Stimulated activated naive B cell treated with anti-CD40 and anti-IgM and Interleukin-4, amounts not matched to agents 10 μg/mL and 1 μg/mL and 100 μg/mL, for 72 hours (primary cell): ENCODE data around the gene MMS19.
A peak's percentile ranks its signal among the peaks of the same experiment; 100 is the strongest.

Experiments
- ATAC-seq, 2 donors: fragments of 150-1000 bp; cut with Tn5 transposase; replicated peaks; 2 replicates each; pipeline ENCODE4 v1.10.0; 2021; ENCODE audit warnings: moderate library complexity in 1 of 2
- DNase-seq: peaks from one replicate; pipeline ENCODE4 v3.0.0; 2021
- H3K27ac Mint-ChIP-seq: one replicate; pipeline ENCODE4 v1.8.0; 2022; ENCODE audit warnings: mild to moderate bottlenecking, mixed read lengths
- H3K27me3 Mint-ChIP-seq, 2 donors: one replicate each; pipeline ENCODE4 v1.8.0; 2022; ENCODE audit warnings: mixed read lengths in 2 of 2
- H3K36me3 Mint-ChIP-seq, 2 donors: one replicate each; pipeline ENCODE4 v1.8.0; 2022; ENCODE audit warnings: mixed read lengths in 2 of 2, mild to moderate bottlenecking in 1 of 2
- H3K4me1 Mint-ChIP-seq, 2 donors: one replicate each; pipeline ENCODE4 v1.8.0; 2022; ENCODE audit warnings: mixed read lengths in 2 of 2, mild to moderate bottlenecking in 1 of 2
- H3K4me3 Mint-ChIP-seq, 2 donors: one replicate each; pipeline ENCODE4 v1.8.0; 2022; ENCODE audit warnings: mild to moderate bottlenecking in 2 of 2, mixed read lengths in 2 of 2, moderate library complexity in 1 of 2
- H3K9me3 Mint-ChIP-seq, 2 donors: one replicate each; pipeline ENCODE4 v1.8.0; 2022; ENCODE audit warnings: mixed read lengths in 2 of 2, mild to moderate bottlenecking in 1 of 2

The MMS19 gene

GRCh38 chr10:97454330-97455036, 43.7 kb downstream of the MMS19 start:
- H3K4me3 Mint-ChIP-seq = no peak overlapping the region
- DNase-seq (no peak), ATAC-seq (no peak)
- no peaks in the 10 kb centered on the region for H3K27me3 Mint-ChIP-seq
- peaks cover 43 to 54% of the 10 kb centered on the region in 2 donors for H3K36me3 Mint-ChIP-seq
- H3K4me1 Mint-ChIP-seq = peaks cover 11 to 27% of the 10 kb centered on the region in 2 donors
- peak overlapping the region; percentile 42 for H3K27ac Mint-ChIP-seq
- no peaks in the 10 kb centered on the region for H3K9me3 Mint-ChIP-seq

- Mint-ChIP-seq H3K9me3 (no peaks in the 10 kb centered on the region), H3K4me1 (peaks cover 15 to 45% of the 10 kb centered on the region in 2 donors), H3K4me3 (no peak overlapping the region), H3K27ac (peak overlapping the region; percentile 9), H3K36me3 (peaks cover 31 to 46% of the 10 kb centered on the region in 2 donors), H3K27me3 (no peaks in the 10 kb centered on the region)
- DNase-seq (no peak), ATAC-seq (no peak)
Observed at GRCh38 chr10:97452352-97452751, 45.9 kb downstream of the MMS19 start.

- ATAC-seq (peak in 1 of 2 donors; percentile 26), DNase-seq (no peak)
- H3K27ac Mint-ChIP-seq = no peak overlapping the region
- peaks cover 25 to 43% of the 10 kb centered on the region in 2 donors for H3K36me3 Mint-ChIP-seq
- H3K4me1 Mint-ChIP-seq = peaks cover 15 to 52% of the 10 kb centered on the region in 2 donors
- no peaks in the 10 kb centered on the region for H3K27me3 Mint-ChIP-seq
- H3K9me3 Mint-ChIP-seq = no peaks in the 10 kb centered on the region
- H3K4me3 Mint-ChIP-seq = no peak overlapping the region
Observed at GRCh38 chr10:97451605-97452004, 46.6 kb downstream of the MMS19 start.

DNA sequence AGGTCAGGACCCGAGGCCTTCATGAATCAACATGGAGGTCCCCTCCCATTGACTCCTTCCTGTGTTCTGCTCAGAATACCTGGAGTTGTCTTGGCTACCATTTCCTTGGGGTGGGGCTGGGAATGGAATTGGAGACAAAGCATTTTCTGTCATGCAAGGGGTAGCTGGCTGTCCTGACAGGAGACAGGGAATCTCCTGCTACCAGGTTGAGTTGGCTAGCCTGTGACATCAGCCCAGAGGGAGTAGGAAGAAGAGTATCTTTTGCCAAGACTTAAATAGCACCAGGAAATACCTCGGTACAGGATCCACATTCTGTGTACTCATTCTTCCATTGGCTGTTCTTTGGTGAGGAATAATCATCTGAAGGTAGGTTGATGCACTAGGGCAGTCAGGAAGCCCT, 47.4 kb downstream of the MMS19 start:
- Mint-ChIP-seq H3K4me1 (peaks cover 17 to 60% of the 10 kb centered on the region in 2 donors), H3K36me3 (peaks cover 27 to 42% of the 10 kb centered on the region in 2 donors), H3K27me3 (no peaks in the 10 kb centered on the region), H3K27ac (peak overlapping the region; percentile 71), H3K4me3 (no peak overlapping the region), H3K9me3 (no peaks in the 10 kb centered on the region)
- no peak for ATAC-seq
- no peak for DNase-seq

- Mint-ChIP-seq H3K9me3 (no peaks in the 10 kb centered on the region), H3K36me3 (peaks cover 20 to 24% of the 10 kb centered on the region in 2 donors), H3K4me3 (peak within 1 kb of the TSS; percentile 98 to 100), H3K27me3 (no peaks in the 10 kb centered on the region), H3K4me1 (peaks cover 23 to 59% of the 10 kb centered on the region in 2 donors), H3K27ac (peak within 1 kb of the TSS; percentile 97)
- ATAC-seq (peak; percentile 96 to 98), DNase-seq (peak; percentile 90)
Observed at GRCh38 chr10:97445722-97446639, 52.2 kb downstream of the MMS19 start, which contains the start of the genes EXOSC1 and ZDHHC16. EXOSC1 (minus strand) TSS chr10:97446006; CDS start chr10:97445985, 21 bp downstream. ZDHHC16 (plus strand) TSS chr10:97446175; CDS start chr10:97451676, 5,501 bp downstream.

DNA sequence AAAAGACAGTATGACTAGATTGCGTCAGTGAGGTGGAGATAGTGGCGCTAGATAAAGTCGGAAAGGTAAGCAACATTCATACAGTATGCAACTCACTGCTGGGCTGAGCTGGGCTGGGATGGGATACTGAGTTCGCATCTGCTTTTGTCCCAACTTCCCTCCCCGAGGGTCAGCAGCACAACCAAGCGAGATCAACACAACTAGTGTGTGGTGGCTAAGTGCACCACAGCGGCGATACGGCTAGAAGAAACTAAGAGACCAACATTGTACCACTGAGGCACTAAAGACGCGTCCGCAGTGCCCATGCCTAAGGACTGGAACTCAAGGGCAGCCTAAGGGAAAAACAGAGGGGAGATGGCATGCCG, 52.9 kb downstream of the MMS19 start:
- no peaks in the 10 kb centered on the region for H3K9me3 Mint-ChIP-seq
- peak overlapping the region; percentile 97 for H3K27ac Mint-ChIP-seq
- peaks cover 18 to 22% of the 10 kb centered on the region in 2 donors for H3K36me3 Mint-ChIP-seq
- H3K4me1 Mint-ChIP-seq = peaks cover 18 to 53% of the 10 kb centered on the region in 2 donors
- no peaks in the 10 kb centered on the region for H3K27me3 Mint-ChIP-seq
- no peak for DNase-seq
- peak; percentile 2 to 3 for ATAC-seq
- H3K4me3 Mint-ChIP-seq = peak overlapping the region; percentile 98 to 100

DNA sequence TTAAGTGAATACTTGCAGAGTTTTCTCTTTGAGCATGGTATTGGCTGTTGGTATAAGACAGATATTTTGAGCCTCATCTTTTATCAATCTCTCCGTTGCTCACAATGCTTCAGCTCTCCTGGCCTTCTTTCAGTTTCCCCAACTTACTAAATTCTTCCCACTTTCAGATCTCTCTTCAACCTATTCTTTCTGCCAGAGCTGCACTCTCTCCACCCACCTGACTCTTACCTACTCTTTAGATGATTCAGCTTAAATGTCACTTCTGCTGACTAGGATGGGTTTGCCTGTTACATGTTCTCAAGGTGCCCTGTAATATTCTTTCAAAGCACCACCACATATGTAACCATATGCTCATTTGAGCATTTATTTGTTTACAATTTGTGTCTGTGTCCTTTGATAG, 54.0 kb downstream of the MMS19 start:
- ATAC-seq (no peak), DNase-seq (no peak)
- H3K27me3 Mint-ChIP-seq = no peaks in the 10 kb centered on the region
- H3K4me1 Mint-ChIP-seq = peaks cover 16 to 51% of the 10 kb centered on the region in 2 donors
- peak overlapping the region; percentile 98 to 100 for H3K4me3 Mint-ChIP-seq
- H3K9me3 Mint-ChIP-seq = no peaks in the 10 kb centered on the region
- peak overlapping the region; percentile 70 for H3K27ac Mint-ChIP-seq
- peaks cover 15 to 23% of the 10 kb centered on the region in 2 donors for H3K36me3 Mint-ChIP-seq

- Mint-ChIP-seq H3K27me3 (no peaks in the 10 kb centered on the region), H3K4me1 (peaks cover 12 to 32% of the 10 kb centered on the region in 2 donors), H3K4me3 (no peak overlapping the region), H3K9me3 (no peaks in the 10 kb centered on the region), H3K36me3 (peaks cover 15 to 18% of the 10 kb centered on the region in 2 donors), H3K27ac (no peak overlapping the region)
- DNase-seq = no peak
- ATAC-seq = no peak
Observed at GRCh38 chr10:97442277-97442676, 55.9 kb downstream of the MMS19 start.

GRCh38 chr10:97435211-97435610, 63.0 kb downstream of the MMS19 start:
- H3K27me3 Mint-ChIP-seq = no peaks in the 10 kb centered on the region
- no peak overlapping the region for H3K27ac Mint-ChIP-seq
- H3K36me3 Mint-ChIP-seq = peaks cover 21 to 36% of the 10 kb centered on the region in 2 donors
- H3K4me1 Mint-ChIP-seq = no peaks in the 10 kb centered on the region
- no peak overlapping the region for H3K4me3 Mint-ChIP-seq
- ATAC-seq (no peak), DNase-seq (no peak)
- H3K9me3 Mint-ChIP-seq = no peaks in the 10 kb centered on the region

GRCh38 chr10:97434557-97434956, 63.7 kb downstream of the MMS19 start:
- DNase-seq (no peak), ATAC-seq (peak; percentile 22 to 33)
- Mint-ChIP-seq H3K27ac (peak overlapping the region; percentile 14), H3K36me3 (peaks cover 21 to 33% of the 10 kb centered on the region in 2 donors), H3K4me3 (no peak overlapping the region), H3K4me1 (no peaks in the 10 kb centered on the region), H3K9me3 (no peaks in the 10 kb centered on the region), H3K27me3 (no peaks in the 10 kb centered on the region)

- no peak overlapping the region for H3K27ac Mint-ChIP-seq
- H3K36me3 Mint-ChIP-seq = peaks cover 21 to 32% of the 10 kb centered on the region in 2 donors
Observed at GRCh38 chr10:97434055-97434454, 64.2 kb downstream of the MMS19 start.

GRCh38 chr10:97428572-97428981, 69.6 kb downstream of the MMS19 start:
- Mint-ChIP-seq H3K36me3 (peaks cover 13 to 32% of the 10 kb centered on the region in 2 donors), H3K9me3 (no peaks in the 10 kb centered on the region), H3K4me1 (peaks cover 10 to 34% of the 10 kb centered on the region in 2 donors), H3K27me3 (no peaks in the 10 kb centered on the region), H3K27ac (no peak overlapping the region), H3K4me3 (peak overlapping the region; percentile 58 to 62)
- no peak for ATAC-seq
- no peak for DNase-seq

More at GRCh38 chr10:97434055-97434454, 64.2 kb downstream of the MMS19 start:
- ATAC-seq (no peak), DNase-seq (no peak)
- Mint-ChIP-seq H3K9me3 (no peaks in the 10 kb centered on the region), H3K4me3 (no peak overlapping the region), H3K27me3 (no peaks in the 10 kb centered on the region), H3K4me1 (peaks cover 0 to 4% of the 10 kb centered on the region in 2 donors)

- Mint-ChIP-seq H3K4me3 (peak overlapping the region; percentile 86 to 89), H3K27ac (peak overlapping the region; percentile 95), H3K4me1 (peaks cover 13 to 40% of the 10 kb centered on the region in 2 donors), H3K27me3 (no peaks in the 10 kb centered on the region), H3K9me3 (no peaks in the 10 kb centered on the region), H3K36me3 (peaks cover 11 to 28% of the 10 kb centered on the region in 2 donors)
- no peak for ATAC-seq
- DNase-seq = no peak
Observed at GRCh38 chr10:97427571-97428179, 70.5 kb downstream of the MMS19 start.
